ENCODE results near the gene DBF4B.

DNA sequence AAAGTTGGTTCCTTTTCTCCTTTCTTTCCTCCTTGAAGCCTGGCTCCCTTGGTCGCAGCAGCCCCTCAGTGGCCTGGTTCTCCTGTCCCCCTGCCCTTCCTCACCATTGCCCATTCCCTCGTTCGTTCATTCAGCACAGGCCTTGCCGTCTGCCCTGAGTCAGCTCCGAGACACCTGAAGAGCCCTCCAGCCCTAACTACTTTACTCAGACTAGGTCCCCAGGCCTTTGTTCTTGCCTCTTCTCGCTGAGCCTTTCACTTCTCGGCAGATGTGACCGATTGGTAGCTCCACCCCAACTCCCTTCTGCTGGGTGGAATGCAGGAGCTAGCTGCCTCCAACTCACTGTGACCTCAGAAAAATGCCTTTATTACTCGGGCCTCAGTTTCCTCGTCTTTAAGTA lies 43.3 kb downstream of the DBF4B start:
- TF ChIP-seq CTCF (IDR thresholded peaks at IDR 0.05) (no peak), EP300 (IDR thresholded peaks at IDR 0.05) (no peak)

All from tibial nerve (tissue), 4 donors.